Measurements from ENCODE around the gene HTR6.

- TF ChIP-seq EZH2 (IDR thresholded peaks at IDR 0.05; ENCODE audit: insufficient read depth, poor library complexity, severe bottlenecking), result no peak
- no peak for TF ChIP-seq EZH2phosphoT487 (IDR thresholded peaks at IDR 0.05; ENCODE audit: insufficient read depth, low read depth)
Measured at GRCh38 chr1:19654886-19655717, 9.6 kb upstream of the HTR6 start.
